HepG2 (cell line): Measurements from ENCODE around the gene HOXA6. TPM values are rescaled to one million over a fixed set of nuclear protein-coding genes. Genes with fewer than 3 reads are reported as not detected.

ENCODE experiments used
- ATAC-seq: fragments of 200-7000 bp; cut with Tn5 transposase; 3 replicates; pipeline ENCODE4 v1.9.1; 2020; ENCODE audit warnings: mild to moderate bottlenecking, moderate library complexity
- BruUV-seq: library from RNA; stranded (reverse); fragments of 400-500 nt; replicated peaks from 2 replicates; lab custom pipeline; 2021; lab: Mats Ljungman, UMichigan
- CTCF ChIA-PET: fragments of 300-600 bp; formaldehyde crosslinking; extraction: SDS; loops from one replicate; lab custom pipeline; 2021; ENCODE audit warnings: low total read pairs, inconsistent platforms, low intra/inter-chr PET ratio; lab: Yijun Ruan, JAX
- POLR2A ChIA-PET: fragments of 350-600 bp; sonication (Branson Sonifier 250); formaldehyde crosslinking; loops from one replicate; lab custom pipeline; 2020; ENCODE audit warnings: antibody characterized with exemption, inconsistent platforms; lab: Yijun Ruan, JAX
- DNase-seq: peaks from one replicate; pipeline ENCODE4 v3.0.0-alpha.2; 2015; ENCODE audit warnings: low spot score
- FAIRE-seq: peaks from 3 replicates; lab custom pipeline; 2011; peaks lifted over from hg19 to GRCh38; lab: Jason Lieb, UNC
- H2AFZ ChIP-seq: one replicate; pipeline ENCODE4 v1.6.1; 2011; ENCODE audit warnings: low read length, inconsistent platforms
- H3K27ac ChIP-seq: fragments of 300-600 bp; 3 replicates; pipeline ENCODE4 v1.8.0; 2011; ENCODE audit warnings: mixed run types, mild to moderate bottlenecking, mixed read lengths, low read length, inconsistent platforms; ENCODE audit not compliant: insufficient read depth; ENCODE audit errors: extremely low read length
- H3K27me3 ChIP-seq, 2 experiments: fragments of 200-600 bp in 1 of 2; 2 replicates in 1 of 2; 3 replicates in 1 of 2; pipeline versions ENCODE4 v1.6.0 to v1.8.0; 2011; ENCODE audit warnings: low read length in 2 of 2, mild to moderate bottlenecking in 2 of 2, moderate library complexity in 2 of 2, inconsistent platforms in 1 of 2; ENCODE audit not compliant: insufficient read depth in 2 of 2, control insufficient read depth in 1 of 2
- H3K36me3 ChIP-seq, 2 experiments: fragments of 200-600 bp in 1 of 2; replicated peaks in 1 of 2; 2 replicates in 1 of 2; 3 replicates in 1 of 2; pipeline versions ENCODE4 v1.5.1 to v1.8.0; 2011; ENCODE audit warnings: low read length in 2 of 2, inconsistent platforms in 1 of 2; ENCODE audit not compliant: insufficient read depth in 2 of 2, control insufficient read depth in 1 of 2
- H3K4me1 ChIP-seq: 2 replicates; pipeline ENCODE4 v1.5.1; 2012; ENCODE audit warnings: low read length, inconsistent platforms; ENCODE audit not compliant: insufficient read depth
- H3K4me2 ChIP-seq: 2 replicates; pipeline ENCODE4 v1.6.0; 2011; ENCODE audit warnings: low read depth, low read length, inconsistent platforms
- H3K4me3 ChIP-seq, 3 experiments: fragments of 200-600 bp in 1 of 3; sonication (generic), shearing (Covaris generic) in 1 of 3; replicated peaks in 1 of 3; 2 replicates each; pipeline ENCODE4 v1.5.1; 2011 to 2016; ENCODE audit warnings: low read length in 3 of 3, inconsistent platforms in 2 of 3, low read depth in 2 of 3, mild to moderate bottlenecking in 2 of 3, control low read depth in 1 of 3, mixed read lengths in 1 of 3; ENCODE audit not compliant: insufficient read depth in 1 of 3
- H3K79me2 ChIP-seq: one replicate; pipeline ENCODE4 v1.6.1; 2011; ENCODE audit warnings: low read length, inconsistent platforms; ENCODE audit not compliant: insufficient read depth
- H3K9ac ChIP-seq: 2 replicates; pipeline ENCODE4 v1.6.0; 2011; ENCODE audit warnings: mild to moderate bottlenecking, low read depth, low read length, inconsistent platforms; ENCODE audit not compliant: insufficient read depth
- H3K9me3 ChIP-seq: 2 replicates; pipeline ENCODE4 v1.5.1; 2012; ENCODE audit warnings: mild to moderate bottlenecking, low read length
- H4K20me1 ChIP-seq: 2 replicates; pipeline ENCODE4 v1.6.0; 2011; ENCODE audit warnings: inconsistent platforms, mild to moderate bottlenecking, low read length, moderate library complexity; ENCODE audit not compliant: insufficient read depth
- EHMT2 ChIP-seq: fragments of 200-600 bp; sonication (generic); IDR thresholded peaks from 2 replicates; pipeline ENCODE4 v1.7.0; 2017; ENCODE audit warnings: antibody characterized with exemption, low read depth, low read length, borderline replicate concordance
- GRHL1 ChIP-seq: sonication (generic); formaldehyde crosslinking; conservative IDR thresholded peaks from 2 replicates; pipeline ENCODE4 v1.8.0; 2022; ENCODE audit warnings: missing genetic modification reagents
- ISL2 ChIP-seq: sonication (generic); formaldehyde crosslinking; IDR thresholded peaks from 2 replicates; pipeline ENCODE4 v1.5.0; 2020; ENCODE audit warnings: missing genetic modification reagents
- KLF13 ChIP-seq: sonication (generic); formaldehyde crosslinking; IDR thresholded peaks from 2 replicates; pipeline ENCODE4 v1.4.0; 2020; ENCODE audit warnings: mild to moderate bottlenecking, missing genetic modification reagents
- PRDM15 ChIP-seq: sonication (generic); formaldehyde crosslinking; IDR thresholded peaks from 2 replicates; pipeline ENCODE4 v1.4.0; 2020; ENCODE audit warnings: missing genetic modification reagents
- RBAK ChIP-seq: sonication (generic); formaldehyde crosslinking; IDR thresholded peaks from 2 replicates; pipeline ENCODE4 v1.5.1; 2020; ENCODE audit warnings: mild to moderate bottlenecking, missing genetic modification reagents
- SNAI1 ChIP-seq: sonication (generic); formaldehyde crosslinking; IDR thresholded peaks from 2 replicates; pipeline ENCODE4 v1.5.0; 2020; ENCODE audit warnings: mild to moderate bottlenecking, missing genetic modification reagents, borderline replicate concordance
- TOE1 ChIP-seq: sonication (generic); formaldehyde crosslinking; IDR thresholded peaks from 2 replicates; pipeline ENCODE4 v1.4.0; 2020; ENCODE audit warnings: mild to moderate bottlenecking, missing genetic modification reagents
- ZFP37 ChIP-seq: sonication (generic); formaldehyde crosslinking; IDR thresholded peaks from 2 replicates; pipeline ENCODE4 v1.4.0; 2020; ENCODE audit warnings: missing genetic modification reagents, borderline replicate concordance
- ZNF446 ChIP-seq: sonication (generic); formaldehyde crosslinking; IDR thresholded peaks from 2 replicates; pipeline ENCODE4 v1.5.0; 2020; ENCODE audit warnings: mild to moderate bottlenecking, missing genetic modification reagents
- ZNF660 ChIP-seq: sonication (generic); formaldehyde crosslinking; IDR thresholded peaks from 2 replicates; pipeline ENCODE4 v1.5.1; 2020; ENCODE audit warnings: mild to moderate bottlenecking, low read depth, missing genetic modification reagents, borderline replicate concordance
- ZNF782 ChIP-seq: sonication (generic); formaldehyde crosslinking; IDR thresholded peaks from 2 replicates; pipeline ENCODE4 v1.4.0; 2020; ENCODE audit warnings: missing genetic modification reagents, mild to moderate bottlenecking, borderline replicate concordance
- WGBS: methylation state at CpG from one replicate; pipeline ENCODE4 v1.1.6; 2017; ENCODE audit warnings: low lambda C conversion rate; 5-methylcytosine and 5-hydroxymethylcytosine counted together
- in situ Hi-C: cut with HindIII; loops from 2 replicates; pipeline ENCODE4 v1.10.0; 2017; ENCODE audit warnings: low pct_unique_long_range_greater_than_20kb; ENCODE audit not compliant: extremely low pct_ligation_motif_present
- intact Hi-C: fragments of 100-400 bp; cut with micrococcal nuclease; formaldehyde crosslinking; loops from one replicate; pipeline ENCODE4 v1.10.0; 2022; ENCODE audit not compliant: unreplicated experiment
- polyA plus RNA-seq, 8 experiments: library from polyadenylated mRNA; depleted of rRNA in 3 of 8; stranded (reverse) in 7 of 8; unstranded in 1 of 8; fragments of >200 nt; fragmentation: Illumina TruSeq in 4 of 8; extraction: Trizol in 4 of 8; gene quantifications; 2 replicates each; pipeline versions ENCODE4 v1.2.1 to v1.2.3, GENCODE V29; 2011 to 2016; ENCODE audit warnings: low read depth in 4 of 8, missing spikeins in 1 of 8, mixed read lengths in 1 of 8; ENCODE audit not compliant: insufficient read depth in 1 of 8
- total RNA-seq, 5 experiments: library from RNA; depleted of rRNA; stranded (reverse); fragments of >200 nt; fragmentation: Illumina TruSeq; extraction: Trizol; gene quantifications; 2 replicates each; pipeline ENCODE4 v1.2.3, GENCODE V29; 2016; ENCODE audit warnings: low read depth in 1 of 5
- TF ChIP-seq, protein P1 (sequence below): sonication (generic); formaldehyde crosslinking; IDR thresholded peaks from 2 replicates; pipeline ENCODE4 v1.4.0; 2020; ENCODE audit warnings: missing genetic modification reagents

The HOXA6 gene
- total and polyA plus RNA-seq, 2 of the 13 experiments (the other 11 are each of a cell fraction or from before 2014, with no cell fraction given) = 1.3 to 1.5 TPM

DNA sequence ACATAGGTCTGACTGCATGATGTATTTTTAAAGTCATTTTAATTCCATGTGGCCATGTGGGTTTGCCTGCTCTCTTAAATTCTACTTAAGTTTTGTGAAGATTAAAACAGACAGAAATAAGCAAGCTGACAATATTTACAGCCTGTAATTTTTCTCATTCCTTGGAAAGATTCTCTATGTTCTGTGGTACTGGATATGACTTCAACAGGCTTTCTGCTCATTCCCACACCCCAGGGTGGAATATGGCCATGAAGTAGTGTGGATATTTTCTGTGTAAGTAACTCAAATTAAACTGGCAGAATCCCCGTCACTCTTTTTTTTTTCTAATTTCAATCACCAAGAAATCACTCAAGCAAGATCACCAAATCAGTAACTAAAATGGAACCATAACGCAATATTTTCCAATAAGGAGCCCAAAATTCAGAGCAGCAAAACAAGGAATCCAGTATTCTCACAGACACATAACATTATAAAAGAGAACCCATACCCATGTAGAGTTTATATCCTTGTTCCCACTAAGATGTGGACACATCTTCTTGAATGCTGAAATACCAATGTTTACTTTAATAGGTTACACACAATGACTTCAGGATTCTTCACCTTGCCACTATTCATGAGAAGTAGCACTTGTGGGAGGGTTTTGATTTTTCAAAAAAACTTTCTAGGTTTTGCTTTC is 9.8 kb downstream of the HOXA6 start:
- H3K9ac ChIP-seq = no peak overlapping the region
- ATAC-seq (no peak), FAIRE-seq (no peak), DNase-seq (no peak)
- H3K4me3 ChIP-seq = no peak overlapping the region
- in situ Hi-C loops = no loop called here
- ChIA-PET POLR2A (interaction anchor here (0.7 kb wide), 1 partner anchor 723 kb away, joined by 3 read pairs; no protein-coding TSS in a partner anchor), CTCF (no interaction called here)
- 90% methylated on average over 2 of the region's 2 CpGs for WGBS
- no peak overlapping the region for H3K27ac ChIP-seq
- BruUV-seq = no TSS peak
- H3K4me1 ChIP-seq = peaks cover 52% of the 10 kb centered on the region
- H3K79me2 ChIP-seq = no peaks in the 10 kb centered on the region
- H3K27me3 ChIP-seq = no peaks in the 10 kb centered on the region
- H3K9me3 ChIP-seq = no peaks in the 10 kb centered on the region
- H2AFZ ChIP-seq = no peak overlapping the region
- intact Hi-C loops = no loop called here
- H3K36me3 ChIP-seq = no peaks in the 10 kb centered on the region
- no peak overlapping the region for H3K4me2 ChIP-seq
- no peaks in the 10 kb centered on the region for H4K20me1 ChIP-seq
- TF ChIP-seq ZNF446 (CRISPR knock-in tag) (no peak), RBAK (CRISPR knock-in tag) (no peak), ZFP37 (CRISPR knock-in tag) (no peak), ZNF782 (no peak), TOE1 (no peak), PRDM15 (CRISPR knock-in tag) (no peak), EHMT2 (no peak), ISL2 (CRISPR knock-in tag) (no peak), ZNF660 (CRISPR knock-in tag) (no peak), KLF13 (CRISPR knock-in tag) (no peak), GRHL1 (no peak), SNAI1 (CRISPR knock-in tag) (no peak)
- TF ChIP-seq, protein P1, sequence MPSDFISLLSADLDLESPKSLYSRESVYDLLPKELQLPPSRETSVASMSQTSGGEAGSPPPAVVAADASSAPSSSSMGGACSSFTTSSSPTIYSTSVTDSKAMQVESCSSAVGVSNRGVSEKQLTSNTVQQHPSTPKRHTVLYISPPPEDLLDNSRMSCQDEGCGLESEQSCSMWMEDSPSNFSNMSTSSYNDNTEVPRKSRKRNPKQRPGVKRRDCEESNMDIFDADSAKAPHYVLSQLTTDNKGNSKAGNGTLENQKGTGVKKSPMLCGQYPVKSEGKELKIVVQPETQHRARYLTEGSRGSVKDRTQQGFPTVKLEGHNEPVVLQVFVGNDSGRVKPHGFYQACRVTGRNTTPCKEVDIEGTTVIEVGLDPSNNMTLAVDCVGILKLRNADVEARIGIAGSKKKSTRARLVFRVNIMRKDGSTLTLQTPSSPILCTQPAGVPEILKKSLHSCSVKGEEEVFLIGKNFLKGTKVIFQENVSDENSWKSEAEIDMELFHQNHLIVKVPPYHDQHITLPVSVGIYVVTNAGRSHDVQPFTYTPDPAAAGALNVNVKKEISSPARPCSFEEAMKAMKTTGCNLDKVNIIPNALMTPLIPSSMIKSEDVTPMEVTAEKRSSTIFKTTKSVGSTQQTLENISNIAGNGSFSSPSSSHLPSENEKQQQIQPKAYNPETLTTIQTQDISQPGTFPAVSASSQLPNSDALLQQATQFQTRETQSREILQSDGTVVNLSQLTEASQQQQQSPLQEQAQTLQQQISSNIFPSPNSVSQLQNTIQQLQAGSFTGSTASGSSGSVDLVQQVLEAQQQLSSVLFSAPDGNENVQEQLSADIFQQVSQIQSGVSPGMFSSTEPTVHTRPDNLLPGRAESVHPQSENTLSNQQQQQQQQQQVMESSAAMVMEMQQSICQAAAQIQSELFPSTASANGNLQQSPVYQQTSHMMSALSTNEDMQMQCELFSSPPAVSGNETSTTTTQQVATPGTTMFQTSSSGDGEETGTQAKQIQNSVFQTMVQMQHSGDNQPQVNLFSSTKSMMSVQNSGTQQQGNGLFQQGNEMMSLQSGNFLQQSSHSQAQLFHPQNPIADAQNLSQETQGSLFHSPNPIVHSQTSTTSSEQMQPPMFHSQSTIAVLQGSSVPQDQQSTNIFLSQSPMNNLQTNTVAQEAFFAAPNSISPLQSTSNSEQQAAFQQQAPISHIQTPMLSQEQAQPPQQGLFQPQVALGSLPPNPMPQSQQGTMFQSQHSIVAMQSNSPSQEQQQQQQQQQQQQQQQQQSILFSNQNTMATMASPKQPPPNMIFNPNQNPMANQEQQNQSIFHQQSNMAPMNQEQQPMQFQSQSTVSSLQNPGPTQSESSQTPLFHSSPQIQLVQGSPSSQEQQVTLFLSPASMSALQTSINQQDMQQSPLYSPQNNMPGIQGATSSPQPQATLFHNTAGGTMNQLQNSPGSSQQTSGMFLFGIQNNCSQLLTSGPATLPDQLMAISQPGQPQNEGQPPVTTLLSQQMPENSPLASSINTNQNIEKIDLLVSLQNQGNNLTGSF (CRISPR knock-in tag) = no peak
